GM20431 (cell line): ENCODE results near the gene CD200R1L.

Source experiments
- in situ Hi-C: fragments of 300-500 bp; cut with MseI, MboI; formaldehyde crosslinking; loops from one replicate; pipeline ENCODE4 v1.15.0; 2020; ENCODE audit warnings: low sequenced_read_pairs; ENCODE audit not compliant: unreplicated experiment

Gene CD200R1L

GRCh38 chr3:112793326-112794081, 53.2 kb downstream of the CD200R1L start:
- in situ Hi-C loops: no loop called here

- in situ Hi-C loops: no loop called here
These were observed 54.9 kb downstream of the CD200R1L start for GRCh38 chr3:112791736-112792135.

GRCh38 chr3:112789787-112790186, 56.9 kb downstream of the CD200R1L start:
- in situ Hi-C loops: no loop called here

GRCh38 chr3:112786881-112787579, 59.6 kb downstream of the CD200R1L start:
- in situ Hi-C loops: no loop called here

GRCh38 chr3:112786002-112786590, 60.6 kb downstream of the CD200R1L start:
- in situ Hi-C loops: no loop called here

- in situ Hi-C loops: no loop called here
These were observed 61.2 kb downstream of the CD200R1L start for GRCh38 chr3:112785321-112786001.

GRCh38 chr3:112782491-112782890, 64.2 kb downstream of the CD200R1L start:
- in situ Hi-C loops: no loop called here

GRCh38 chr3:112781599-112781998, 65.1 kb downstream of the CD200R1L start:
- in situ Hi-C loops: no loop called here

- in situ Hi-C loops: no loop called here
These were observed 66.8 kb downstream of the CD200R1L start for GRCh38 chr3:112779558-112780480.

- in situ Hi-C loops: no loop called here
These were observed 67.7 kb downstream of the CD200R1L start for GRCh38 chr3:112779011-112779410.

GRCh38 chr3:112778353-112778948, 68.2 kb downstream of the CD200R1L start:
- in situ Hi-C loops: no loop called here

GRCh38 chr3:112777811-112778210, 68.9 kb downstream of the CD200R1L start:
- in situ Hi-C loops: no loop called here

- in situ Hi-C loops: no loop called here
These were observed 69.8 kb downstream of the CD200R1L start for GRCh38 chr3:112776836-112777235.

- in situ Hi-C loops: no loop called here
These were observed 70.7 kb downstream of the CD200R1L start for GRCh38 chr3:112776000-112776399.

- in situ Hi-C loops: no loop called here
These were observed 71.5 kb downstream of the CD200R1L start for GRCh38 chr3:112775011-112775742.

GRCh38 chr3:112774293-112774926, 72.3 kb downstream of the CD200R1L start:
- in situ Hi-C loops: no loop called here

- in situ Hi-C loops: no loop called here
These were observed 72.8 kb downstream of the CD200R1L start for GRCh38 chr3:112773864-112774263.

GRCh38 chr3:112770951-112771350, 75.7 kb downstream of the CD200R1L start:
- in situ Hi-C loops: no loop called here
